GDM1 (cell line): Measurements from ENCODE around the gene ZNF320.
A peak's percentile ranks its signal among the peaks of the same experiment; 100 is the strongest.
"Not testable (repeated sequence)": the region's sequence is repeated elsewhere in the genome, so short reads cannot be mapped to it uniquely, and the experiment has no call there.

Experiments
- DNase-seq: peaks from one replicate; lab custom pipeline; 2025; lab: John Stamatoyannopoulos, UW

Gene ZNF320

GRCh38 chr19:52922841-52923777 is 25.7 kb upstream of the ZNF320 start, which contains the start of gene ZNF888:
Gene ZNF888 (minus strand): TSS chr19:52923428. CDS start chr19:52917873, 5,555 bp downstream.
- DNase-seq = peak; percentile 83

GRCh38 chr19:52917531-52917930 is 20.1 kb upstream of the ZNF320 start:
- no peak for DNase-seq

- no peak for DNase-seq
Measured at GRCh38 chr19:52910648-52911047, 13.2 kb upstream of the ZNF320 start.

GRCh38 chr19:52904052-52904780 is 6.8 kb upstream of the ZNF320 start:
- not testable (repeated sequence) for DNase-seq

GRCh38 chr19:52901842-52902241 is 4.4 kb upstream of the ZNF320 start:
- no peak for DNase-seq

- DNase-seq = not testable (repeated sequence)
Measured at GRCh38 chr19:52898596-52898995, 1.2 kb upstream of the ZNF320 start.

- DNase-seq = no peak
Measured at GRCh38 chr19:52898101-52898500, 666 bp upstream of the ZNF320 start.

- no peak for DNase-seq
Measured at GRCh38 chr19:52896431-52897137, 851 bp downstream of the ZNF320 start.

- DNase-seq = no peak
Measured at GRCh38 chr19:52891336-52891735, 6.1 kb downstream of the ZNF320 start.

GRCh38 chr19:52889931-52890330 is 7.5 kb downstream of the ZNF320 start:
- no peak for DNase-seq

- no peak for DNase-seq
Measured at GRCh38 chr19:52889076-52889475, 8.4 kb downstream of the ZNF320 start.

GRCh38 chr19:52880895-52881389 is 16.5 kb downstream of the ZNF320 start:
- no peak for DNase-seq

- DNase-seq = not testable (repeated sequence)
Measured at GRCh38 chr19:52872996-52873395, 24.4 kb downstream of the ZNF320 start.

- DNase-seq = no peak
Measured at GRCh38 chr19:52871466-52871865, 26.0 kb downstream of the ZNF320 start.

GRCh38 chr19:52868031-52868430 is 29.4 kb downstream of the ZNF320 start:
- not testable (repeated sequence) for DNase-seq

- DNase-seq = peak; percentile 65
Measured at GRCh38 chr19:52857378-52858191, 39.9 kb downstream of the ZNF320 start, which contains the start of gene ZNF468. Gene ZNF468 (minus strand): TSS chr19:52857619. CDS start chr19:52854272, 3,347 bp downstream.

GRCh38 chr19:52856540-52857377 is 40.7 kb downstream of the ZNF320 start:
- not testable (repeated sequence) for DNase-seq
